GM10847 (cell line): ENCODE measurements around the gene OAS2.

Source experiments
- POLR2A ChIP-seq: IDR thresholded peaks from 2 replicates; pipeline ENCODE4 v1.6.1; 2011; ENCODE audit not compliant: insufficient read length; ENCODE audit errors: extremely low read depth

Gene OAS2, protein sequence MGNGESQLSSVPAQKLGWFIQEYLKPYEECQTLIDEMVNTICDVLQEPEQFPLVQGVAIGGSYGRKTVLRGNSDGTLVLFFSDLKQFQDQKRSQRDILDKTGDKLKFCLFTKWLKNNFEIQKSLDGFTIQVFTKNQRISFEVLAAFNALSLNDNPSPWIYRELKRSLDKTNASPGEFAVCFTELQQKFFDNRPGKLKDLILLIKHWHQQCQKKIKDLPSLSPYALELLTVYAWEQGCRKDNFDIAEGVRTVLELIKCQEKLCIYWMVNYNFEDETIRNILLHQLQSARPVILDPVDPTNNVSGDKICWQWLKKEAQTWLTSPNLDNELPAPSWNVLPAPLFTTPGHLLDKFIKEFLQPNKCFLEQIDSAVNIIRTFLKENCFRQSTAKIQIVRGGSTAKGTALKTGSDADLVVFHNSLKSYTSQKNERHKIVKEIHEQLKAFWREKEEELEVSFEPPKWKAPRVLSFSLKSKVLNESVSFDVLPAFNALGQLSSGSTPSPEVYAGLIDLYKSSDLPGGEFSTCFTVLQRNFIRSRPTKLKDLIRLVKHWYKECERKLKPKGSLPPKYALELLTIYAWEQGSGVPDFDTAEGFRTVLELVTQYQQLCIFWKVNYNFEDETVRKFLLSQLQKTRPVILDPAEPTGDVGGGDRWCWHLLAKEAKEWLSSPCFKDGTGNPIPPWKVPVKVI

DNA sequence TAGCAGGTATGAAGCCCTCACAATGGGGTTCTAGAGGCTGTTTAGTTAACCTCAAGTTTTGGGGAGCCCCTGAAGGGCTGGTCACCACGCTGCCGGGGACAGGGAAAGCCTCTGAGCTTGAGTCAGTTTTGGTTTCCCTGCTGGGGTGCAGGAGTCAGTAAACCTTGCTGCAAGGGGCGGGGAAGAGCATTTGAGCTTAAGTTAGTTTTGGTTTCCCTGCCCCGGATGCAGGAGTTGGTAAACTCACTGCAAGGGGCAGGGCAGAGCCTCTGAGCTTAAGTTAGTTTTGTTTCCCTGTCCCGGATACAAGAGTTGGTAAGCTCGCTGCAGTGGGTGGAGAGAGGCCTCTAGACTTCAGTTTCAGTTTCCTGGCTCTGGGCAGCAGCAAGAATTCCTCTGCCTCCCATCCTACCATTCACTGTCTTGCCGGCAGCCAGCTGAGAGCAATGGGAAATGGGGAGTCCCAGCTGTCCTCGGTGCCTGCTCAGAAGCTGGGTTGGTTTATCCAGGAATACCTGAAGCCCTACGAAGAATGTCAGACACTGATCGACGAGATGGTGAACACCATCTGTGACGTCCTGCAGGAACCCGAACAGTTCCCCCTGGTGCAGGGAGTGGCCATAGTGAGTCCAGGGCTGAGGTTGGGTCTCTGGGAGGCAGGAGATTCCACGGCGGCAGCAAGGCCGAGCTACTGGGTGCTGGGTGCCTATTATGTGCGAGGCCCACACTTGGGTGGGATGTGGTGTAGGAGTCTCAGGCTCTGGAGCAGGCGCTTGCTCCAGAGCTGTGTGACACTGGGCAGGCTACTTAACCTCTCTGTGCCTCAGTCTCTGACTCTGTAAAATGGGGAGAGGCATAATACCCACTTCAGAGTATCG is at the start of gene OAS2:
TSS of gene OAS2 (plus strand) at position 357 of the 878 bp plus-strand sequence. CDS start at position 447, 90 bp downstream.
- peak; percentile 48 for TF ChIP-seq POLR2A

DNA sequence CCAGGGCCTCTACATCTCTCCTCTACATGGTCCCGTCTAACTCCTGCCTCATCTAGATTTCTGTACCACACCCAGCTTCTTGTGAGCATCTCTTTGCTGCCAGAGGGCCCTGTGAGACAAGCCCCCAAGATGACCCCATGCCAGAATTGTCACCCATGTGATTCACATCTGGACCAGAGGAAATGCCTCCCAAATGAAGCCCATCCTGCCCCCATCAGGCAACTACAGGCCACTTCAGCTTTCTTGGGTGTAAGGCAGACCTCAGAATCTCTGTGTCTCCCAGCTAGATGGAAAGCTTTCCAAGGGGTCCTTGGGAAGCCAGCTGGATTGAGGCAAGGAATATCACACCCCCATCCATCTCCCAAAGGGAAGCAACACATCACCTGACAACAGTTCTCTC is 49.3 kb upstream of the OAS2 start:
- TF ChIP-seq POLR2A = no peak

DNA sequence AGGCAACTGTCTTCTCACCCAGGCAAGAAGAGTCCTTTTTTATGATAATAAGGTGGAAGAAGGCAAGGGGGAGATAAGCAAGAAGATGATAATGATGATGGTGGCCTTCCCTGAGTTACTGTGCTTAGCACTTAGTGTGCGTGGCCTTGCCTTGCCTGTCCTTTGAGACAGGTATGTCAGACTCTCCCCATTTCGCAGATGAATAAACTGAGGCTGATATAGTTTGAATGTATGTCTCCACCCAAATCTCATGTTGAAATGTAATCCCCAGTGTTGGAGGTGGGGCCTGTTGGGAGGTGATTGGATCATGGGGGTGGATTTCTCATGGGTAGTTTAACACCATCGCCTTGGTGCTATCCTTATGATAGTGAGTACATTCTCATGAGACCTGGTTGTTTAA is 48.6 kb upstream of the OAS2 start:
- no peak for TF ChIP-seq POLR2A

DNA sequence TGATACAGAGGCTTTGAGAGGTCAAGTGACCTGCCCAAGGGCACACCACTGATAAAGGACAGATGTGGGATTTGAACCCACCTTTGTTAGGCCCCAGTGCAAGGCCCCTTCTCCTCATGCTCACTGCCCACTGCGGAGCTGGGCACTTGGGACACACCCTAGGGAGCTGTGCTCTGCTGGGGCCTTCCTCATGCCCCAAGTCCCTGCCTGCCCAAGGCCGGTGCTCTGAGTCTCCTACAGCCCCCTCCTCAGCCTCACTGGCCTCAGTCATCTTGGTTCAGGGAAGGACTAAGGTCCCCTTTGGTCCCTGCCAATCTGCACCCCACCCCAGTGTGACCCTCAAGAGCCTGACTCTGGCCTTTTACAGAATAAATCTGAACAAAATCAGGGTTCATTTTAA is 48.0 kb upstream of the OAS2 start:
- TF ChIP-seq POLR2A = no peak

DNA sequence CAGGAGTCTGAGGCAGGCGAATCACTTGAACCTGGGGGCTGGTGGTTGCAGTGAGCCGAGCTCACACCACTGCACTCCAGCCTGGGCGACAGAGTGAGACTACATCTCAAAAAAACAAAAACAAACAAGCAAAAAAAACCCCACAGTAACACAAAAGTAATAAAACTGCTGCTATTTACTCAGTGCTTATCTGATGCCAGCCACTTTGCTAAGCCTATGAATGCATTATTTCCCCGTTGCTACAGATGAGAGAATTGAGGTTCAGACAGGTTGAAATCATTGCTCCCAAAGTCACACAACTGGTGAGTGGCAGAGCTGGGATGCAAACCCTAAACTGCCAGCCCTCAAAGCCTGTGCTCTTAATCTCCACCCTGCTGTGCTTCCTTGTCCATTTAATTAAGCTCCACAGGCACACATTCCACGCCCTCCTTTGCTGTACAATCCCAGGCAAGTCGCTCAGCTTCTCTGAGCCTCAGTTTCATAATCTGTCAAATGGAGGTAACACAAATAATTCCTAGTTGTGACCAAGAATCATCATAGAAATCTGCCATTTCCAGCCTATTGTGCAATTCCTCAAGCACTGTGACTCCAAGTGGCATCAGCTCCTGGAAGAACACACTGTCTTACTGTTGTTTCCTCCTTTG is 45.7 kb upstream of the OAS2 start:
- no peak for TF ChIP-seq POLR2A

DNA sequence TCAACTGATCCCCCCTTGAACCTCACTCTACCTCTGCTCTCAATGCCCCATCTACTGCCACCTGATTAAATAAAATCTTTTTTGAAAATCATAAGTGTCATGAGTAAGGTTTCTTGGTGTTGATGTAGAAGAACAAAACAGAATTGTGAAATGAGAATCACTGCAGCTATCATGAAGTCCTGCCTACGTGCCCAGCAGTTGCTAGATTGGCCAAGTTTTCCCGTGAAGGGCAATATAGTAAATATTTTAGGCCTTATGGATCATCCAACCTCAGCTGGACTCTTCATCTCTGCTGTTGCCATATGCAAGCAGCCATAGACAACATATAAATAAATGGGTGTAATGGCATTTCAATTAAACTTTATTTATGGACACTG is 45.2 kb upstream of the OAS2 start:
- TF ChIP-seq POLR2A = no peak

DNA sequence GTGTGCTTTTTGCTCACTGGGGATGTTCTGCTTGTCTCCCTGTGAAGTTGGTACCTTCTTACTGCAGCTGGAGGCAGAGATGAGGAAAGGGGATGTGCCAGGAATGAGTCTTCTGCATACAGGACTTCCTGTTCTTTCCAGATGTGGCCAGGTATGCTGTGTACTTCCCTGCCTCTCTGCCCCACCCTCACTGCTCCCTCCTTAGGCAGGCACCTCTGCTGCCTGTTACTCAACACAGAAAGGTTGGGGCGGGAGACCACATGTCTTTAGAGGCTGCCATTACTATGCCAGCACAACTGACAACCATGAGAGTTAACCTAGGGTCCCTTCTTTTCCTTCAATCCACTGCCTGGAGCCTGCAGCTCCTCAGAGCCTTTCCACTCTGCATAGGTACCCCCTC is 42.1 kb upstream of the OAS2 start:
- no peak for TF ChIP-seq POLR2A

DNA sequence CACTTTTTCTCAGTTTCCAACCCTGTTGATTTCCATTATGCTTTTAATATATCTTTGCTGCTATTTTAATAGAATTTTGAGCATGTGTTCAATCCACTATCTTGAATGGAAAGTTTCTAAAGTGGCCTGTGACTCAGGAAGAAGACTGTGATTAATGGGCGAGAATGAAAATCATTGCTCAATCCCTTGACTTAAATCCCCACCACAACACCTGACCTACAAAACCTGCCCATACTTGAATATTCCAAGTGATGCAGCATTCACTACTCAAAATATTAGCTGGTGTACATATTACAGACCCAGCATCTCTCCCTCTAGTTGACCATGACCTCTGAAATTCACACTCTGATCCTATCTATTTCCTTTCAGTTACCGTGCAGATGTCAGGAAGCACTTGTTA is 41.4 kb upstream of the OAS2 start:
- no peak for TF ChIP-seq POLR2A

DNA sequence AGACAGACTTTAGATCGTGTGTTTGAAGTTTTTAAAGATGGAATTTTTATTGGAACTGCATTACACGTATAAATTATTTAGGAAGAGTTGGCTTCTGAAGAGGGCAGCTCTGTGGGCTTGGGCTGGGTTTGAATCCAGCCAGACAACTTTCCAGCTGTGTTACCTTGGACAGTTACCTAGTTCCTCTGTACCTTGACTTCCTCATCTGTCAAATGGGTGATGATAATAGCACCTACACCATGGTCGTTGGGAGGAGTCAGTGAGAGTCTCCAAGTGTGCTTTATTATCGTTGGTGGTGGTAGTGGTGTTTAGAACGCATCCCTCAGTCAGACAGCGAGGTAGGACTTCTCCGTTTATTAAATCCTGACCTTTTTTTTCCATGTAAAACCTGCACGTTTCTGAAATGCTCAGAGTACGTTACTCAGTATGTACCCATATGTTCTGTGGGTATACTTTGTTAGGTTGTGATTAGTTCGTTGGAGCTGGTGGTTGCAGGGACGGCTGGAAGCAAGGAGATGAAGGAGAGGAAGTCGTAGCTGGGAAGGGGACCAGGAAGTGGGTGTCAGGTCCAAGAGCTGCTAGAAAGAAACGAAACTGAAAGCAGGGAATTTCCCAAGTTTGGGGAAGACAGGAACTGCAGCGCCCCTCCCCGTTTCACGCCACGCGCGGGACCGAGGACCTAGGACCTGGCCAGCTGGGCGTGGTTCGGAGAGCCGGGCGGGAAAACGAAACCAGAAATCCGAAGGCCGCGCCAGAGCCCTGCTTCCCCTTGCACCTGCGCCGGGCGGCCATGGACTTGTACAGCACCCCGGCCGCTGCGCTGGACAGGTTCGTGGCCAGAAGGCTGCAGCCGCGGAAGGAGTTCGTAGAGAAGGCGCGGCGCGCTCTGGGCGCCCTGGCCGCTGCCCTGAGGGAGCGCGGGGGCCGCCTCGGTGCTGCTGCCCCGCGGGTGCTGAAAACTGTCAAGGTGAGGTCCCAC is 40.3 kb upstream of the OAS2 start, which contains the start of gene OAS3:
TSS of gene OAS3 (plus strand) at position 734 of the 979 bp plus-strand sequence. CDS start at position 791, 57 bp downstream.
- TF ChIP-seq POLR2A = peak; percentile 41

DNA sequence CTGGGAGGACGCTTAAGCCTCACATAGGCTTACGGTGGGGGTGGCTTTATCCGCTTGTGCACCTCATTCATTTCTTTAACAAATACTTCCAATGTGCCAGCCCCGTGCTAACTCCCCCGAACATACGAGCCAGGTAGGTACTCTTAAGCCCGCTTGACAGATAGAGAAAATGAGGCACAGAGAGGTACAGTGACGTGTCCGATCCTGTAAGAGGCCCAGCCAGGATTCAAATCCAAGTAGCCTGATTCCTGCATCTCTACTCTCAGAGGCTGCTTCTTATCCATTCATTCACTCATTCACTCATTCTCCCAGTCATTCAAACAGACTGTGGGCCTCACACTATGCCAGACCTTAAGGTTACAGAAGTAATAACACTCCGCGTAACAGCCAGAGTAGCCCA is 39.6 kb upstream of the OAS2 start:
- TF ChIP-seq POLR2A = no peak

DNA sequence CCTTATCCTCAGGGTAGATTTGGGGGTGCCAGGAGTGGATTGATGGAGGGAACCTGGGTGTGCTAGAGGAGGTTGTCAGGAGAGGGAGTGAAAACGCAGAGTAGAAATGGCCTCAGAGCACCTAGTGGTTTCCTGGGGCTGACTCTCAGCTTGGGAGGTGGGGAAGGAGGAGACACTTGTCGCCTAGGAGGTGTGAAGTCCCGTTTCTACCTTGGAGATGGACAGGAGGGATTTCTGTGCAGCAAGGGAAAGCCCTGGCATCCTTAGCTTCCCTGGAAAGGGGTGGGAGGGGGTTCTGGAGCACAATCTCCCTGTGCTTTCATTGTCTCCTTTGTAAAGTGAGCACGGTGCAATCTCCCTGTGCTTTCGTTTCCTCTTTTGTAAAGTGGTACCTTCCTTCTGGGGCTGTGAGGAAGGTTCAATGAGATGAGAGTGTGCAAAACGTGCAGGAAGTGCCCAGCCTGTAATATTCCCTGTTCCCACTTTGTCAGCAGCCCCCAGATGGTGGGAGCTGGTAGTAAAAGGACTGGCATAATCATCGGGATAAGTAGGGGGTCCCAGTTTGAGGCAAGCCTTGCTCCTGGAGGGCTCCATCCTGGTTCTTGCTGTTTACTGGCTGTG is 38.4 kb upstream of the OAS2 start:
- TF ChIP-seq POLR2A = no peak

DNA sequence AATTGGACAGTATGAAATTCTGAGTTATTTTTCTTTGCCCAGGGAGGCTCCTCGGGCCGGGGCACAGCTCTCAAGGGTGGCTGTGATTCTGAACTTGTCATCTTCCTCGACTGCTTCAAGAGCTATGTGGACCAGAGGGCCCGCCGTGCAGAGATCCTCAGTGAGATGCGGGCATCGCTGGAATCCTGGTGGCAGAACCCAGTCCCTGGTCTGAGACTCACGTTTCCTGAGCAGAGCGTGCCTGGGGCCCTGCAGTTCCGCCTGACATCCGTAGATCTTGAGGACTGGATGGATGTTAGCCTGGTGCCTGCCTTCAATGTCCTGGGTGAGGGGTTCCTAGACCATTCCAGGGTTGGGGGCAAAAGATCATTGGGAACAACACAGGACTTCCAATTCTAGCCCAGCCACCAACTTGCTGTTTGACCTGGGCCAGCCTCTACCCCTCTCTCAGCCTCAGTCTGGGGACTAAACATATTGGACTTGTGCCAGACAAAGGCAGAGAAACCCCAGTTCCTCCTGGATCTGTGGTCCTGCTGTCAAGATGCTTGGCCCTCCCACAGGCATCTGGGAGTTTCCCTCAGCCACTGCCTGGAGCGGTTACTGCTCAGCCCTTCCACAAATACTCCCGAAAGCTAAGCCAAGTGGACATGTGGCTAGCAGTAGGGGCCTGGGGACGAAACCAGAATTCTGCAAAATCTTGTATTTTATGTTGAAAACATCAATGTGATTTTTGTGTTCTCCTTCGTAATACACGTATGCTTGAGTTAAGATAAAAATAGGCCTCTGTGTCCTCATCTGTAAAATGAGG is 36.6 kb upstream of the OAS2 start:
- no peak for TF ChIP-seq POLR2A

DNA sequence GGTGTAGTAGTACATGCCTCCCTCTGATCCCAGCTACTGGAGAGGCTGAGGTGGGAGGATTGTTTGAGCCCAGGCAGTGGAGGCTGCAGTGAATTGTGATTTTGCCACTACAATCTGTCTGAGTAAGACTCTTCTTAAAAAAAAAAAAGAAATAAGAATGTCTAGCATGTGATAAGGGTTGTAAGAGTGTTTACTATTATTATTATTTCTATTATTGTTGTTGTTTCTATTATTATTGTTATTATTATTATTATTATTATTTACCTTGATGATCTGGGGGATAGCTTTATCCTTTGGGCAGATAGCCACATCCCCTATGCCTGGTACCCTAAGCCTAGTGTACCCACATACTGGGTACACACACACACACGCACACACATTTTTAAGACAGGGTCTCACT is 35.7 kb upstream of the OAS2 start:
- TF ChIP-seq POLR2A = no peak
